Hindlimb muscle (tissue), 1 donor: ENCODE results near the gene MACROD1. TPM values are rescaled to one million over a fixed set of nuclear protein-coding genes. Genes with fewer than 3 reads are reported as not detected.

Experiments used
- DNase-seq: peaks from one replicate; pipeline ENCODE4 v3.0.0-alpha.2; 2013
- polyA plus RNA-seq: library from polyadenylated mRNA; unstranded; fragments of 120-200 nt; gene quantifications from one replicate; pipeline ENCODE4 v1.2.1, GENCODE V29; 2013; ENCODE audit not compliant: insufficient read length

Gene MACROD1
- polyA plus RNA-seq, 1 donor = 77.9 TPM

GRCh38 chr11:64112771-64113461 is 53.0 kb downstream of the MACROD1 start:
- DNase-seq = no peak

- DNase-seq = no peak
Observed at GRCh38 chr11:64110465-64111375, 55.2 kb downstream of the MACROD1 start.

GRCh38 chr11:64109332-64109731 is 56.6 kb downstream of the MACROD1 start:
- no peak for DNase-seq

GRCh38 chr11:64107303-64107702 is 58.6 kb downstream of the MACROD1 start:
- no peak for DNase-seq

GRCh38 chr11:64104632-64105031 is 61.3 kb downstream of the MACROD1 start:
- DNase-seq = no peak

GRCh38 chr11:64103277-64103985 is 62.5 kb downstream of the MACROD1 start:
- no peak for DNase-seq

- no peak for DNase-seq
Observed at GRCh38 chr11:64102005-64102738, 63.7 kb downstream of the MACROD1 start.

GRCh38 chr11:64101461-64101860 is 64.5 kb downstream of the MACROD1 start:
- no peak for DNase-seq

GRCh38 chr11:64100782-64101353 is 65.0 kb downstream of the MACROD1 start:
- no peak for DNase-seq

- DNase-seq = no peak
Observed at GRCh38 chr11:64100360-64100759, 65.6 kb downstream of the MACROD1 start.

GRCh38 chr11:64099436-64099835 is 66.5 kb downstream of the MACROD1 start:
- no peak for DNase-seq

- no peak for DNase-seq
Observed at GRCh38 chr11:64098318-64098831, 67.5 kb downstream of the MACROD1 start.

GRCh38 chr11:64097468-64098317 is 68.2 kb downstream of the MACROD1 start:
- no peak for DNase-seq

- DNase-seq = no peak
Observed at GRCh38 chr11:64096835-64097234, 69.1 kb downstream of the MACROD1 start.

GRCh38 chr11:64095949-64096348 is 70.0 kb downstream of the MACROD1 start:
- DNase-seq = no peak

- no peak for DNase-seq
Observed at GRCh38 chr11:64095273-64095817, 70.6 kb downstream of the MACROD1 start.

- no peak for DNase-seq
Observed at GRCh38 chr11:64094463-64095260, 71.3 kb downstream of the MACROD1 start.

GRCh38 chr11:64093233-64094039 is 72.5 kb downstream of the MACROD1 start:
- DNase-seq = no peak

GRCh38 chr11:64092761-64093136 is 73.2 kb downstream of the MACROD1 start:
- no peak for DNase-seq
